Prostate gland (tissue), 2 donors: ENCODE results near the gene MAD1L1.

Experiments
- CTCF ChIP-seq, 4 experiments: fragments of 200-600 bp in 2 of 4; fragments of 450-650 bp in 2 of 4; sonication (generic) in 2 of 4; IDR thresholded peaks; 1 replicate in 3 of 4; 2 replicates in 1 of 4; pipeline ENCODE4 v1.5.1; 2016 to 2019; ENCODE audit warnings: antibody characterized with exemption in 4 of 4, mild to moderate bottlenecking in 2 of 4, moderate library complexity in 2 of 4
- POLR2A ChIP-seq: fragments of 450-650 bp; IDR thresholded peaks from one replicate; pipeline ENCODE4 v1.6.1; 2016; ENCODE audit warnings: antibody characterized with exemption, mild to moderate bottlenecking

- TF ChIP-seq CTCF (IDR thresholded peaks at IDR 0.05) (no peak), POLR2A (no peak)
These were observed 90.4 kb downstream of the MAD1L1 start for GRCh38 chr7:2142386-2142785.
